WI38 (cell line): ENCODE measurements around the gene CACNA2D3.

Experiments used
- H3K4me3 ChIP-seq: 2 replicates; pipeline ENCODE4 v1.5.1; 2011; ENCODE audit warnings: low read depth, mild to moderate bottlenecking, control low read depth, low read length
- CTCF ChIP-seq: IDR thresholded peaks from 2 replicates; pipeline ENCODE4 v1.5.1; 2012; ENCODE audit warnings: low read depth, mild to moderate bottlenecking, control low read depth, low read length

The CACNA2D3 gene

GRCh38 chr3:54543446-54543845, 421.1 kb downstream of the CACNA2D3 start:
- H3K4me3 ChIP-seq, result no peak overlapping the region
- no peak for TF ChIP-seq CTCF

GRCh38 chr3:54547051-54547450, 424.7 kb downstream of the CACNA2D3 start:
- H3K4me3 ChIP-seq, result no peak overlapping the region
- TF ChIP-seq CTCF, result no peak

- no peak overlapping the region for H3K4me3 ChIP-seq
- no peak for TF ChIP-seq CTCF
Observed at GRCh38 chr3:54547846-54548245, 425.5 kb downstream of the CACNA2D3 start.

- no peak overlapping the region for H3K4me3 ChIP-seq
- no peak for TF ChIP-seq CTCF
Observed at GRCh38 chr3:54549607-54550220, 427.4 kb downstream of the CACNA2D3 start.

GRCh38 chr3:54550221-54550977, 428.0 kb downstream of the CACNA2D3 start:
- no peak for TF ChIP-seq CTCF
- H3K4me3 ChIP-seq, result no peak overlapping the region

- H3K4me3 ChIP-seq, result no peak overlapping the region
- no peak for TF ChIP-seq CTCF
Observed at GRCh38 chr3:54556630-54557029, 434.3 kb downstream of the CACNA2D3 start.
